Lower lobe of right lung (tissue), 2 donors: ENCODE measurements around the gene ERRFI1. TPM values are rescaled to one million over a fixed set of nuclear protein-coding genes. Genes with fewer than 3 reads are reported as not detected.

Experiments
- ATAC-seq, 2 donors: fragments of 200-7000 bp; cut with Tn5 transposase; one replicate each; pipeline ENCODE4 v1.9.1; 2020 to 2022; ENCODE audit warnings: mild to moderate bottlenecking in 2 of 2, moderate library complexity in 2 of 2
- DNase-seq: peaks from one replicate; pipeline ENCODE4 v3.0.0-alpha.2; 2020
- H3K27ac ChIP-seq: fragments of 200-600 bp; one replicate; pipeline ENCODE4 v1.8.0; 2022
- H3K27me3 ChIP-seq: fragments of 200-600 bp; one replicate; pipeline ENCODE4 v1.8.0; 2022; ENCODE audit warnings: low read depth
- H3K36me3 ChIP-seq: fragments of 200-600 bp; one replicate; pipeline ENCODE4 v1.8.0; 2022; ENCODE audit warnings: mild to moderate bottlenecking
- H3K4me1 ChIP-seq: fragments of 200-600 bp; one replicate; pipeline ENCODE4 v1.8.0; 2022
- H3K4me3 ChIP-seq: fragments of 200-600 bp; one replicate; pipeline ENCODE4 v1.8.0; 2022; ENCODE audit warnings: mild to moderate bottlenecking
- H3K9me3 ChIP-seq: fragments of 200-600 bp; one replicate; pipeline ENCODE4 v1.8.0; 2022
- CTCF ChIP-seq: fragments of 200-600 bp; IDR thresholded peaks from one replicate; pipeline ENCODE4 v1.8.0; 2022; ENCODE audit warnings: antibody characterized with exemption, mild to moderate bottlenecking
- intact Hi-C: fragments of 100-400 bp; cut with DNase I; formaldehyde crosslinking; loops from one replicate; pipeline ENCODE4 v1.11.0; 2022
- total RNA-seq: library from RNA; stranded (reverse); fragmentation: NEBNext Ultra II Directional; extraction: Animal tissue kit (Norgen Biotek cat#: 25700); gene quantifications from one replicate; pipeline ENCODE4 v1.2.1, GENCODE V29; 2021
- donor health status: DM: no; HTN: yes; CAD: no; lungs with severe emphysema.

The ERRFI1 gene
- total RNA-seq, 1 donor from 2014 or later, result 65.1 TPM

GRCh38 chr1:8013800-8014199 lies 12.3 kb downstream of the ERRFI1 start:
- TF ChIP-seq CTCF, result no peak
- intact Hi-C loops, result no loop called here
- Histone ChIP-seq H3K36me3 (peaks cover 59% of the 10 kb centered on the region), H3K4me1 (peaks cover 57% of the 10 kb centered on the region), H3K27me3 (no peaks in the 10 kb centered on the region), H3K4me3 (no peak overlapping the region), H3K27ac (no peak overlapping the region), H3K9me3 (no peaks in the 10 kb centered on the region)
- DNase-seq, result no peak
- no peak for ATAC-seq

GRCh38 chr1:8013399-8013798 lies 12.7 kb downstream of the ERRFI1 start:
- H3K9me3 ChIP-seq, result no peaks in the 10 kb centered on the region
- no peak overlapping the region for H3K27ac ChIP-seq
- H3K4me1 ChIP-seq, result peaks cover 53% of the 10 kb centered on the region
- no peaks in the 10 kb centered on the region for H3K27me3 ChIP-seq
- H3K4me3 ChIP-seq, result no peak overlapping the region
- intact Hi-C loops, result no loop called here
- ATAC-seq, result no peak
- DNase-seq, result no peak
- H3K36me3 ChIP-seq, result peaks cover 59% of the 10 kb centered on the region
- TF ChIP-seq CTCF, result no peak

DNA sequence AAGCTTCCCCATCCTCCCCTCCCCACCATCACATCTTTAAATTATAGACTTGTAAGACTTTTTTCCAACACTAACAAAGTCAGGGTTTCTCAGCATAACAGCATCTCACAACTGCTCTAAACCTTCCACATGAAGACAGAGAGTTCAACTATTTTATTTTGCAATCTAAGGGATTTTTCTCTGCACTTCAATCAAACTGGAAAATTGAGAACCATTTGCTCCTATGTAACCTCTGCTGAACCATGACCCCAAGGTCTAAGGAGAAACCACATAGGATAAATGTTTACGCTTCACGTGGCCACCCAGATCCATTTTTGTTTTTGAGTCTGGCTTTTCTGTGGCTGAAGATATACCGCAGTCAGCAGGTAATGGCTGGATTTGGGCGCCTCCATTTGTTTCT lies 13.2 kb downstream of the ERRFI1 start:
- Histone ChIP-seq H3K36me3 (peaks cover 59% of the 10 kb centered on the region), H3K27ac (no peak overlapping the region), H3K9me3 (no peaks in the 10 kb centered on the region), H3K27me3 (no peaks in the 10 kb centered on the region), H3K4me1 (peaks cover 50% of the 10 kb centered on the region), H3K4me3 (no peak overlapping the region)
- ATAC-seq, result no peak
- intact Hi-C loops, result no loop called here
- DNase-seq, result no peak
- no peak for TF ChIP-seq CTCF

GRCh38 chr1:8011923-8012858 lies 13.9 kb downstream of the ERRFI1 start:
- intact Hi-C loops, result no loop called here
- Histone ChIP-seq H3K27me3 (no peaks in the 10 kb centered on the region), H3K4me1 (peaks cover 42% of the 10 kb centered on the region), H3K27ac (no peak overlapping the region), H3K36me3 (peaks cover 59% of the 10 kb centered on the region), H3K4me3 (no peak overlapping the region), H3K9me3 (no peaks in the 10 kb centered on the region)
- TF ChIP-seq CTCF, result no peak
- no peak for ATAC-seq
- DNase-seq, result no peak

DNA sequence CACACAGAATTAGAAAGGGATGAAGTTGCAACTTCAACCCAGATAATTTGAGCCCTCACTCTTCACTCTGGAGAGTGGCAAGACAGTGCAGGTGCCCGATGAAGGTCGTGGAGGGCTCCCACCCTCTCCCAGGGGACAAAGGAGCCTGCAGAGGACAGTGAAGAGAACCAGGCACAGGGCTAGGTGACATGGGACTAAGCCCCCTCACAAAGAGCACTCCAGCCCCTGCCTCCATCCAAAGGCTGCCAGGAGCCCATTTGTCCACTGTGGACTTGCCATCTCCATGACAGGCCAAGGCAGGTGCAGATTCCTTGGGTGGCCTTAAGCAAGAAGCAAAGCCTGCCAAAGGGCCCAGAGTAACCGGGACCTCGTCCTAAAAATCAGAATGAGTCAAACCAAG lies 15.1 kb downstream of the ERRFI1 start:
- H3K36me3 ChIP-seq, result peaks cover 59% of the 10 kb centered on the region
- DNase-seq (no peak), ATAC-seq (no peak)
- H3K4me3 ChIP-seq, result no peak overlapping the region
- H3K27ac ChIP-seq, result no peak overlapping the region
- H3K4me1 ChIP-seq, result peaks cover 40% of the 10 kb centered on the region
- TF ChIP-seq CTCF, result no peak
- H3K9me3 ChIP-seq, result no peaks in the 10 kb centered on the region
- no peaks in the 10 kb centered on the region for H3K27me3 ChIP-seq
- intact Hi-C loops, result no loop called here
